HG03354 (cell line): ENCODE measurements around the gene ACP4.
"Not testable (repeated sequence)": the region's sequence is repeated elsewhere in the genome, so short reads cannot be mapped to it uniquely, and the experiment has no call there.

Experiments
- ATAC-seq: cut with Tn5 transposase; IDR thresholded peaks from one replicate; pipeline ENCODE4 v1.9.1; 2021; ENCODE audit warnings: mild to moderate bottlenecking; ENCODE audit not compliant: unreplicated experiment, poor library complexity, severe bottlenecking

ACP4 gene

GRCh38 chr19:50772912-50773311, 17.3 kb upstream of the ACP4 start:
- ATAC-seq, result not testable (repeated sequence)

GRCh38 chr19:50773454-50773853, 16.8 kb upstream of the ACP4 start:
- not testable (repeated sequence) for ATAC-seq

GRCh38 chr19:50776131-50776530, 14.1 kb upstream of the ACP4 start:
- no peak for ATAC-seq

- ATAC-seq, result no peak
Observed at GRCh38 chr19:50777261-50777660, 13.0 kb upstream of the ACP4 start.

GRCh38 chr19:50777830-50778303, 12.3 kb upstream of the ACP4 start:
- ATAC-seq, result no peak

GRCh38 chr19:50778906-50779430, 11.2 kb upstream of the ACP4 start:
- no peak for ATAC-seq

- ATAC-seq, result no peak
Observed at GRCh38 chr19:50779504-50780457, 10.4 kb upstream of the ACP4 start.

- no peak for ATAC-seq
Observed at GRCh38 chr19:50780753-50781435, 9.3 kb upstream of the ACP4 start.

- ATAC-seq, result not testable (repeated sequence)
Observed at GRCh38 chr19:50783848-50784152, 6.4 kb upstream of the ACP4 start.

- no peak for ATAC-seq
Observed at GRCh38 chr19:50784710-50785109, 5.5 kb upstream of the ACP4 start.

- no peak for ATAC-seq
Observed at GRCh38 chr19:50785329-50785728, 4.9 kb upstream of the ACP4 start.

- no peak for ATAC-seq
Observed at GRCh38 chr19:50790922-50791467, 780 bp downstream of the ACP4 start.

GRCh38 chr19:50791594-50792271, 1.5 kb downstream of the ACP4 start:
- ATAC-seq, result no peak

GRCh38 chr19:50792272-50793250, 2.3 kb downstream of the ACP4 start:
- ATAC-seq, result no peak

- no peak for ATAC-seq
Observed at GRCh38 chr19:50793558-50794065, 3.4 kb downstream of the ACP4 start.

GRCh38 chr19:50794074-50794875, 4.1 kb downstream of the ACP4 start:
- ATAC-seq, result no peak

- no peak for ATAC-seq
Observed at GRCh38 chr19:50794876-50795663, 4.9 kb downstream of the ACP4 start.
